Mucosa of rectum (tissue), 2 donors: ENCODE data around the gene DNAH8.

Source experiments
- H3K27ac ChIP-seq, 2 donors: one replicate each; pipeline ENCODE4 v1.7.0; 2013; ENCODE audit warnings: inconsistent platforms in 2 of 2, low read depth in 2 of 2, low read length in 2 of 2
- H3K27me3 ChIP-seq, 2 donors: one replicate each; pipeline ENCODE4 v1.7.0; 2013; ENCODE audit warnings: low read length in 2 of 2; ENCODE audit not compliant: control insufficient read depth in 2 of 2, insufficient read depth in 2 of 2
- H3K36me3 ChIP-seq, 2 donors: one replicate each; pipeline ENCODE4 v1.7.0; 2013; ENCODE audit warnings: low read length in 2 of 2; ENCODE audit not compliant: control insufficient read depth in 2 of 2, insufficient read depth in 2 of 2
- H3K4me1 ChIP-seq, 2 donors: one replicate each; pipeline ENCODE4 v1.7.0; 2013; ENCODE audit warnings: low read length in 2 of 2, mild to moderate bottlenecking in 1 of 2; ENCODE audit not compliant: control insufficient read depth in 2 of 2, insufficient read depth in 2 of 2
- H3K4me3 ChIP-seq, 2 donors: one replicate each; pipeline ENCODE4 v1.7.0; 2013; ENCODE audit warnings: low read length in 2 of 2
- H3K9ac ChIP-seq, 2 donors: one replicate each; pipeline ENCODE4 v1.7.0; 2013; ENCODE audit warnings: low read length in 2 of 2, low read depth in 1 of 2, mild to moderate bottlenecking in 1 of 2
- H3K9me3 ChIP-seq, 2 donors: one replicate each; pipeline ENCODE4 v1.7.0; 2013; ENCODE audit warnings: low read length in 2 of 2; ENCODE audit not compliant: control insufficient read depth in 2 of 2
- donor health status: healthy.
- donor health status: Normal muscosa, but diverticular disease.

Gene DNAH8

GRCh38 chr6:38847497-38847896 is 132.4 kb downstream of the DNAH8 start:
- Histone ChIP-seq H3K9me3 (no peaks in the 10 kb centered on the region), H3K9ac (no peak overlapping the region), H3K27ac (no peak overlapping the region), H3K4me3 (no peak overlapping the region), H3K27me3 (peaks cover 0 to 4% of the 10 kb centered on the region in 2 donors), H3K36me3 (no peaks in the 10 kb centered on the region), H3K4me1 (no peaks in the 10 kb centered on the region)

GRCh38 chr6:38848760-38849159 is 133.6 kb downstream of the DNAH8 start:
- Histone ChIP-seq H3K4me1 (no peaks in the 10 kb centered on the region), H3K27ac (no peak overlapping the region), H3K36me3 (no peaks in the 10 kb centered on the region), H3K9me3 (no peaks in the 10 kb centered on the region), H3K27me3 (peaks cover 0 to 4% of the 10 kb centered on the region in 2 donors), H3K4me3 (no peak overlapping the region), H3K9ac (no peak overlapping the region)

GRCh38 chr6:38852215-38852614 is 137.1 kb downstream of the DNAH8 start:
- Histone ChIP-seq H3K4me3 (no peak overlapping the region), H3K9me3 (no peaks in the 10 kb centered on the region), H3K4me1 (no peaks in the 10 kb centered on the region), H3K36me3 (no peaks in the 10 kb centered on the region), H3K27me3 (peaks cover 0 to 4% of the 10 kb centered on the region in 2 donors), H3K9ac (no peak overlapping the region), H3K27ac (no peak overlapping the region)

- Histone ChIP-seq H3K4me3 (no peak overlapping the region), H3K27ac (no peak overlapping the region), H3K9me3 (no peaks in the 10 kb centered on the region), H3K4me1 (no peaks in the 10 kb centered on the region), H3K9ac (no peak overlapping the region), H3K27me3 (peaks cover 0 to 4% of the 10 kb centered on the region in 2 donors), H3K36me3 (no peaks in the 10 kb centered on the region)
Measured at GRCh38 chr6:38853236-38853635, 138.1 kb downstream of the DNAH8 start.

GRCh38 chr6:38856492-38856891 is 141.4 kb downstream of the DNAH8 start:
- Histone ChIP-seq H3K27ac (no peak overlapping the region), H3K4me1 (no peaks in the 10 kb centered on the region), H3K27me3 (no peaks in the 10 kb centered on the region), H3K4me3 (no peak overlapping the region), H3K9ac (no peak overlapping the region), H3K9me3 (no peaks in the 10 kb centered on the region), H3K36me3 (no peaks in the 10 kb centered on the region)

- no peaks in the 10 kb centered on the region for H3K4me1 ChIP-seq
- no peak overlapping the region for H3K9ac ChIP-seq
- H3K27ac ChIP-seq = no peak overlapping the region
- H3K4me3 ChIP-seq = no peak overlapping the region
- no peaks in the 10 kb centered on the region for H3K9me3 ChIP-seq
- no peaks in the 10 kb centered on the region for H3K27me3 ChIP-seq
- H3K36me3 ChIP-seq = no peaks in the 10 kb centered on the region
Measured at GRCh38 chr6:38857815-38858214, 142.7 kb downstream of the DNAH8 start.

GRCh38 chr6:38860041-38860440 is 144.9 kb downstream of the DNAH8 start:
- H3K9me3 ChIP-seq = no peaks in the 10 kb centered on the region
- no peak overlapping the region for H3K9ac ChIP-seq
- no peak overlapping the region for H3K4me3 ChIP-seq
- H3K27me3 ChIP-seq = no peaks in the 10 kb centered on the region
- no peaks in the 10 kb centered on the region for H3K4me1 ChIP-seq
- no peak overlapping the region for H3K27ac ChIP-seq
- H3K36me3 ChIP-seq = no peaks in the 10 kb centered on the region

- H3K9ac ChIP-seq = no peak overlapping the region
- no peaks in the 10 kb centered on the region for H3K4me1 ChIP-seq
- H3K4me3 ChIP-seq = no peak overlapping the region
- H3K27ac ChIP-seq = no peak overlapping the region
- H3K36me3 ChIP-seq = no peaks in the 10 kb centered on the region
- H3K9me3 ChIP-seq = no peaks in the 10 kb centered on the region
- H3K27me3 ChIP-seq = no peaks in the 10 kb centered on the region
Measured at GRCh38 chr6:38861926-38862401, 146.9 kb downstream of the DNAH8 start.

- Histone ChIP-seq H3K27me3 (no peaks in the 10 kb centered on the region), H3K27ac (no peak overlapping the region), H3K4me1 (no peaks in the 10 kb centered on the region), H3K9me3 (no peaks in the 10 kb centered on the region), H3K36me3 (no peaks in the 10 kb centered on the region), H3K4me3 (no peak overlapping the region), H3K9ac (no peak overlapping the region)
Measured at GRCh38 chr6:38865521-38866174, 150.5 kb downstream of the DNAH8 start.

- H3K4me3 ChIP-seq = no peak overlapping the region
- H3K4me1 ChIP-seq = no peaks in the 10 kb centered on the region
- H3K27ac ChIP-seq = no peak overlapping the region
- H3K9me3 ChIP-seq = no peaks in the 10 kb centered on the region
- no peaks in the 10 kb centered on the region for H3K27me3 ChIP-seq
- no peak overlapping the region for H3K9ac ChIP-seq
- H3K36me3 ChIP-seq = no peaks in the 10 kb centered on the region
Measured at GRCh38 chr6:38867726-38868125, 152.6 kb downstream of the DNAH8 start.
